GM12878 (cell line): ENCODE measurements around the gene AFTPH. TPM values are rescaled to one million over a fixed set of nuclear protein-coding genes. Genes with fewer than 3 reads are reported as not detected.

Experiments
- ATAC-seq: fragments of 200-7000 bp; cut with Tn5 transposase; 3 replicates; pipeline ENCODE4 v1.9.1; 2020; ENCODE audit warnings: mild to moderate bottlenecking, moderate library complexity
- BruUV-seq: library from RNA; stranded (reverse); fragments of 400-500 nt; replicated peaks from 2 replicates; lab custom pipeline; 2021; lab: Mats Ljungman, UMichigan
- CTCF ChIA-PET: fragments of 300-600 bp; sonication (Branson Sonifier 250); formaldehyde crosslinking; extraction: SDS; loops from one replicate; lab custom pipeline; 2021; ENCODE audit warnings: inconsistent platforms; lab: Yijun Ruan, JAX
- POLR2A ChIA-PET: fragments of 350-600 bp; formaldehyde crosslinking; extraction: SDS; loops from one replicate; lab custom pipeline; 2021; ENCODE audit warnings: inconsistent platforms; lab: Charles Lee
- RAD21 ChIA-PET: fragments of 300-600 bp; sonication (Branson Sonifier 250); formaldehyde crosslinking; loops from one replicate; lab custom pipeline; 2023; ENCODE audit warnings: antibody characterized with exemption; ENCODE audit not compliant: unreplicated experiment; lab: Charles Lee
- SMC1A ChIA-PET: fragments of 300-600 bp; sonication (Branson Sonifier 250); formaldehyde crosslinking; loops from one replicate; lab custom pipeline; 2023; ENCODE audit not compliant: unreplicated experiment, uncharacterized antibody; lab: Charles Lee
- DNase-seq: peaks from one replicate; pipeline ENCODE4 v3.0.0-alpha.2; 2011; ENCODE audit warnings: low read depth, low spot score
- FAIRE-seq: peaks from 3 replicates; lab custom pipeline; 2011; peaks lifted over from hg19 to GRCh38; lab: Jason Lieb, UNC
- H2AFZ ChIP-seq: 2 replicates; pipeline ENCODE4 v1.6.0; 2011; ENCODE audit warnings: low read depth, low read length, control low read depth; ENCODE audit not compliant: control insufficient read depth
- H3K27ac ChIP-seq: 2 replicates; pipeline ENCODE4 v1.5.1; 2011; ENCODE audit warnings: control low read depth; ENCODE audit not compliant: control insufficient read depth, insufficient read depth
- H3K27me3 ChIP-seq, 2 experiments: replicated peaks in 1 of 2; 2 replicates each; pipeline versions ENCODE4 v1.6.0 to v1.6.1; 2011; ENCODE audit warnings: low read length in 1 of 2; ENCODE audit not compliant: control insufficient read depth in 2 of 2, insufficient read depth in 2 of 2
- H3K36me3 ChIP-seq, 2 experiments: 2 replicates each; pipeline ENCODE4 v1.5.1; 2011; ENCODE audit warnings: low read length in 1 of 2; ENCODE audit not compliant: control insufficient read depth in 2 of 2, insufficient read depth in 2 of 2
- H3K4me1 ChIP-seq: 2 replicates; pipeline ENCODE4 v1.6.1; 2011; ENCODE audit warnings: mild to moderate bottlenecking, low read length, moderate library complexity, mixed read lengths; ENCODE audit not compliant: control insufficient read depth, insufficient read depth
- H3K4me2 ChIP-seq: 2 replicates; pipeline ENCODE4 v1.6.0; 2011; ENCODE audit warnings: control low read depth; ENCODE audit not compliant: control insufficient read depth, insufficient read depth
- H3K4me3 ChIP-seq: fragments of 200-600 bp; sonication (generic); 2 replicates; pipeline ENCODE4 v1.5.1; 2016
- H3K79me2 ChIP-seq: 2 replicates; pipeline ENCODE4 v1.6.0; 2011; ENCODE audit warnings: low read length; ENCODE audit not compliant: control insufficient read depth, insufficient read depth
- H3K9ac ChIP-seq: 2 replicates; pipeline ENCODE4 v1.8.0; 2011; ENCODE audit warnings: low read length, control low read depth, mixed read lengths; ENCODE audit not compliant: control insufficient read depth, insufficient read depth
- H3K9me3 ChIP-seq: replicated peaks from 3 replicates; pipeline ENCODE4 v1.5.1; 2011; ENCODE audit warnings: mild to moderate bottlenecking, low read length; ENCODE audit not compliant: control insufficient read depth, insufficient read depth
- H4K20me1 ChIP-seq: 2 replicates; pipeline ENCODE4 v1.6.0; 2011; ENCODE audit not compliant: control insufficient read depth, insufficient read depth
- CHD2 ChIP-seq: IDR thresholded peaks from 2 replicates; pipeline ENCODE4 v1.6.1; 2011; ENCODE audit warnings: low read depth, low read length, improper control_type of control experiment, borderline replicate concordance
- DPF2 ChIP-seq: fragments of 450-650 bp; IDR thresholded peaks from 2 replicates; pipeline ENCODE4 v1.6.1; 2017; ENCODE audit warnings: mild to moderate bottlenecking
- HSF1 ChIP-seq: fragments of 150-350 bp; IDR thresholded peaks from 2 replicates; pipeline ENCODE4 v1.6.1; 2014; ENCODE audit warnings: mild to moderate bottlenecking, low read depth, low read length
- LARP7 ChIP-seq: fragments of 450-650 bp; IDR thresholded peaks from 2 replicates; pipeline ENCODE4 v1.6.1; 2017; ENCODE audit warnings: mild to moderate bottlenecking
- SKIL ChIP-seq: fragments of 450-650 bp; IDR thresholded peaks from 2 replicates; pipeline ENCODE4 v1.6.1; 2017; ENCODE audit warnings: mild to moderate bottlenecking, low read depth, inconsistent platforms; ENCODE audit not compliant: poor library complexity, severe bottlenecking
- YY1 ChIP-seq: IDR thresholded peaks from 2 replicates; pipeline ENCODE4 v1.6.1; 2011; ENCODE audit warnings: low read depth, mild to moderate bottlenecking, low read length
- ZBTB40 ChIP-seq: fragments of 450-650 bp; IDR thresholded peaks from 2 replicates; pipeline ENCODE4 v1.6.1; 2016; ENCODE audit warnings: mild to moderate bottlenecking, moderate library complexity, borderline replicate concordance
- WGBS: methylation state at CpG from one replicate; pipeline ENCODE4 v1.1.6; 2016; ENCODE audit warnings: low lambda C conversion rate; ENCODE audit not compliant: insufficient replicate concordance, insufficient coverage; ENCODE audit errors: missing lambda C conversion rate; 5-methylcytosine and 5-hydroxymethylcytosine counted together
- in situ Hi-C: fragments of 300-500 bp; cut with MboI; formaldehyde crosslinking; loops from 9 replicates; pipeline ENCODE4 v1.14.3; 2018; ENCODE audit warnings: mixed read lengths
- intact Hi-C: fragments of 100-400 bp; cut with micrococcal nuclease; formaldehyde crosslinking; loops from one replicate; pipeline ENCODE4 v1.14.2; 2022; ENCODE audit not compliant: unreplicated experiment
- polyA plus RNA-seq, 11 experiments: library from polyadenylated mRNA; depleted of rRNA in 4 of 11; unstranded in 6 of 11; stranded (reverse) in 5 of 11; fragments of >200 nt; fragmentation: Nextera tagmentation in 4 of 11; fragmentation: Illumina TruSeq in 1 of 11; extraction: Ambion mirVana in 4 of 11; extraction: Trizol in 1 of 11; gene quantifications; 1 replicate in 1 of 11; 2 replicates in 10 of 11; pipeline versions ENCODE4 v1.2.1 to v1.2.3, GENCODE V29; 2011 to 2016; ENCODE audit warnings: inconsistent platforms in 2 of 11, missing spikeins in 2 of 11, low read depth in 1 of 11
- total RNA-seq, 4 experiments: library from RNA; depleted of rRNA in 3 of 4; stranded (reverse); fragments of >200 nt in 3 of 4; fragmentation: Illumina TruSeq in 1 of 4; extraction: Trizol in 1 of 4; gene quantifications; 2 replicates each; pipeline versions ENCODE4 v1.2.1 to v1.2.3, GENCODE V29; 2013 to 2021

Gene AFTPH
- total and polyA plus RNA-seq, 10 of the 15 experiments (the other 5 are each of a cell fraction or from before 2014, with no cell fraction given) = 25.6 to 77.3 (median 39.5) TPM

- no TSS peak for BruUV-seq
- H3K4me3 ChIP-seq = no peak overlapping the region
- intact Hi-C loops (no loop called here), in situ Hi-C loops (no loop called here)
- H3K4me2 ChIP-seq = no peak overlapping the region
- no peak overlapping the region for H3K9ac ChIP-seq
- FAIRE-seq = no peak
- no peak overlapping the region for H3K27ac ChIP-seq
- POLR2A ChIA-PET = interaction anchor here (0.9 to 3.5 kb wide), 7 partner anchors 9 to 101 kb away, joined by 3 to 23 read pairs (median 3); no protein-coding TSS in a partner anchor
- no peaks in the 10 kb centered on the region for H3K9me3 ChIP-seq
- no peak for TF ChIP-seq CHD2
- no peak for TF ChIP-seq DPF2
- TF ChIP-seq ZBTB40 = no peak
- no peak for TF ChIP-seq YY1
- no peak for TF ChIP-seq SKIL
- TF ChIP-seq LARP7 = no peak
- no peak for TF ChIP-seq HSF1
- DNase-seq = no peak
- RAD21 ChIA-PET = interaction anchor here (0.6 to 5.2 kb wide), 7 partner anchors 8 to 251 kb away, joined by 3 to 25 read pairs (median 3); no protein-coding TSS in a partner anchor
- H3K4me1 ChIP-seq = peaks cover 12% of the 10 kb centered on the region
- H3K79me2 ChIP-seq = no peaks in the 10 kb centered on the region
- no peak overlapping the region for H2AFZ ChIP-seq
- ATAC-seq = no peak
- H3K27me3 ChIP-seq = no peaks in the 10 kb centered on the region
- CTCF ChIA-PET = interaction anchor here (0.5 to 4.1 kb wide), 17 partner anchors 10 to 285 kb away, joined by 3 to 18 read pairs (median 4); no protein-coding TSS in a partner anchor
- SMC1A ChIA-PET = interaction anchor here (0.6 to 5.4 kb wide), 15 partner anchors 9 to 609 kb away, joined by 3 to 35 read pairs (median 5); partner anchors contain the start of gene AFTPH
- no peaks in the 10 kb centered on the region for H3K36me3 ChIP-seq
- WGBS = 94% methylated on average over 7 of the region's 7 CpGs
- H4K20me1 ChIP-seq = no peaks in the 10 kb centered on the region
These were observed 91.9 kb downstream of the AFTPH start for GRCh38 chr2:64615844-64616536.
